Mucosa of descending colon (tissue), 3 donors: Measurements from ENCODE around the gene CECR2. TPM values are rescaled to one million over a fixed set of nuclear protein-coding genes. Genes with fewer than 3 reads are reported as not detected.

ENCODE experiments used
- ATAC-seq: fragments of 200-7000 bp; cut with Tn5 transposase; one replicate; pipeline ENCODE4 v1.9.1; 2020; ENCODE audit warnings: mild to moderate bottlenecking, moderate library complexity
- DNase-seq, 3 donors: peaks; one replicate each; pipeline ENCODE4 v3.0.0-alpha.2; 2020
- H3K36me3 ChIP-seq: fragments of 200-600 bp; one replicate; pipeline ENCODE4 v1.8.0; 2021; ENCODE audit warnings: low read depth, mild to moderate bottlenecking
- H3K4me1 ChIP-seq: fragments of 200-600 bp; one replicate; pipeline ENCODE4 v1.8.0; 2021; ENCODE audit warnings: low read depth, mild to moderate bottlenecking
- H3K4me3 ChIP-seq: fragments of 200-600 bp; one replicate; pipeline ENCODE4 v1.8.0; 2021; ENCODE audit warnings: mild to moderate bottlenecking
- H3K9me3 ChIP-seq: fragments of 200-600 bp; one replicate; pipeline ENCODE4 v1.8.0; 2021; ENCODE audit warnings: mild to moderate bottlenecking
- intact Hi-C, 2 donors: fragments of 100-400 bp; cut with DNase I in 1 of 2; cut with micrococcal nuclease in 1 of 2; formaldehyde crosslinking; loops; one replicate each; pipeline versions ENCODE4 v1.11.0 to v1.11.1; 2022; cut with DNase I, micrococcal nuclease
- total RNA-seq, 3 donors: library from RNA; stranded (reverse); fragmentation: NEBNext Ultra II Directional in 2 of 3; extraction: Animal tissue kit (Norgen Biotek cat#: 25700) in 2 of 3; gene quantifications; one replicate each; pipeline versions ENCODE4 v1.2.1 to v1.2.4, GENCODE V29; 2021 to 2023
- TF ChIP-seq, protein P1 (sequence below): fragments of 200-600 bp; IDR thresholded peaks from one replicate; pipeline ENCODE4 v1.8.0; 2022; ENCODE audit warnings: antibody characterized with exemption, mild to moderate bottlenecking
- donor health status: DM: no; HTN: no; CAD: no; lungs with moderate emphysema.
- donor health status: DM: no; HTN: no; CAD: no.
- donor health status: DM: no; HTN: yes; CAD: no.

CECR2 gene
- total RNA-seq, 3 donors from 2014 or later = 0.27 to 1.4 (median 0.29) TPM

DNA sequence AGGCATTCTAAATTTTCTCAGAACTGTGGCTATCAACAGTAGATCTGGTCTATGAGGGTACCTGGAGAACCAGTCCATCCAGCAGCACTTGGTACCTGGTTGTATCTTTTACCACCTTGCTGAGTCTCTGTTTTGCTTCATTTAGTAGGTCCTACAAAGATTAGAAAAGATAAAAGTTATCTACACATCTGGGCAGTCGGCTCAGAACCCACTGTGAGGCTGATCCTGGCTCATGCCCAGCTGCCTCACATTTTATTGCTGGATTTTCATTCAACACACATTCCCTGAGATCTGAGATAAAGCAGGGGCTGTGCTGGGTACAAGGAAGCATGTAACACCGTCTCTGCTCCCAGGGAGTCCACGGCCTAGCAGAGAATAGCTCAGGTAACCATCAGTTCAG, 231.8 kb downstream of the CECR2 start:
- Histone ChIP-seq H3K4me3 (no peak overlapping the region), H3K36me3 (no peaks in the 10 kb centered on the region), H3K4me1 (no peaks in the 10 kb centered on the region), H3K9me3 (no peaks in the 10 kb centered on the region)
- intact Hi-C loops = no loop called here
- TF ChIP-seq, protein P1, sequence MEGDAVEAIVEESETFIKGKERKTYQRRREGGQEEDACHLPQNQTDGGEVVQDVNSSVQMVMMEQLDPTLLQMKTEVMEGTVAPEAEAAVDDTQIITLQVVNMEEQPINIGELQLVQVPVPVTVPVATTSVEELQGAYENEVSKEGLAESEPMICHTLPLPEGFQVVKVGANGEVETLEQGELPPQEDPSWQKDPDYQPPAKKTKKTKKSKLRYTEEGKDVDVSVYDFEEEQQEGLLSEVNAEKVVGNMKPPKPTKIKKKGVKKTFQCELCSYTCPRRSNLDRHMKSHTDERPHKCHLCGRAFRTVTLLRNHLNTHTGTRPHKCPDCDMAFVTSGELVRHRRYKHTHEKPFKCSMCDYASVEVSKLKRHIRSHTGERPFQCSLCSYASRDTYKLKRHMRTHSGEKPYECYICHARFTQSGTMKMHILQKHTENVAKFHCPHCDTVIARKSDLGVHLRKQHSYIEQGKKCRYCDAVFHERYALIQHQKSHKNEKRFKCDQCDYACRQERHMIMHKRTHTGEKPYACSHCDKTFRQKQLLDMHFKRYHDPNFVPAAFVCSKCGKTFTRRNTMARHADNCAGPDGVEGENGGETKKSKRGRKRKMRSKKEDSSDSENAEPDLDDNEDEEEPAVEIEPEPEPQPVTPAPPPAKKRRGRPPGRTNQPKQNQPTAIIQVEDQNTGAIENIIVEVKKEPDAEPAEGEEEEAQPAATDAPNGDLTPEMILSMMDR = no peak
- DNase-seq = peak in 1 of 3 donors; percentile 6
- no peak for ATAC-seq

DNA sequence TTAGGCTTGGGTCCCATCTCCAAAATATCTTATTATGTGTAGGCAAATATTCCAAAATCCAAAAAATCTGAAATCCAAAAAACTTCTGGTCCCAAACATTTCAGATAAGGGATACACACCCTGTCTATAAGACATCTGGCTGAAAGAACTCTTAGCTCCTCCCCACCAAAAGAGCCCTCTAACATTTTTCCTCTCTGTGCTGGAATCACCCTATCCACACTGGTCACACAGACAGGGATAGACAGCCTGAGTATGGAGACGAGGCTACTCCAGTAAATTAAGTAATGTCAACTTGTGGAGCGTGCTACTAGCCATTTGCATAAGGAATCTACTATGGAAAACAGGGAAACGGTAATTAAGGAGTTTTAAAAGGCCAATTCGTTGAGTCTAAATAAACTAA, 234.4 kb downstream of the CECR2 start:
- TF ChIP-seq, protein P1 = no peak
- Histone ChIP-seq H3K9me3 (no peaks in the 10 kb centered on the region), H3K4me3 (no peak overlapping the region), H3K36me3 (no peaks in the 10 kb centered on the region), H3K4me1 (no peaks in the 10 kb centered on the region)
- intact Hi-C loops = no loop called here
- no peak for ATAC-seq
- DNase-seq = no peak

DNA sequence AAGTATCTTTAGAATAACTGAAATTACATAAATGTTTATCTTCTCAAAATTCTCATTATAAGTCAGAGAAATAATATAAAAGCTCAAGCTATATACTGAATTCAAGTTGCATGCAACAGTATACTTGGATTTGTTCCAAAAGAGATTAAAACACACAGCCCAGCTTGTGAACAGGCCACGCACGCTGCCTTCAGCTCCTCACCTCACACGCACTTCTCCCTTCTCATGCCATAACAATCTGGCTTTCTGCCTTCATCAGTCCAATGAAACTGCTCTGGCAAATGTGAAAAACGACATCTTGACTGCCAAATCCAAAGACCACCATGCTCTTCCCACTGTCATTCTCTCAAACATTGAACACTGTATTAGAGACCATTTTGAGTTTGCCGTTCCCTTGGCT, 237.2 kb downstream of the CECR2 start:
- TF ChIP-seq, protein P1 = no peak
- Histone ChIP-seq H3K4me1 (no peaks in the 10 kb centered on the region), H3K36me3 (no peaks in the 10 kb centered on the region), H3K9me3 (no peaks in the 10 kb centered on the region), H3K4me3 (no peak overlapping the region)
- DNase-seq (no peak), ATAC-seq (no peak)
- intact Hi-C loops = no loop called here

Other genes with a start within 250 kb of the CECR2 start
- under 1 TPM; 0.09 to 0.58 (median 0.54) TPM for gene TMEM121B, start 248.1 kb upstream of the CECR2 start, total RNA-seq
- gene HDHD5, start 210.2 kb upstream of the CECR2 start, total RNA-seq = 10 to 100 TPM; 31.0 to 36.1 (median 32.6) TPM
- gene ADA2, start 150.0 kb upstream of the CECR2 start, total RNA-seq = 10 to 100 TPM; 10.7 to 18.0 (median 11.7) TPM
- 1 to 10 TPM in 1 of 3 donors, under 1 TPM in 1, not detected in 1; 0.31 to 2.0 TPM for gene SLC25A18, start 194.0 kb downstream of the CECR2 start, total RNA-seq